CD4-positive, CD25-positive, alpha-beta regulatory T cell (primary cell): ENCODE data around the gene REPIN1. TPM values are rescaled to one million over a fixed set of nuclear protein-coding genes. Genes with fewer than 3 reads are reported as not detected.

ENCODE experiments used
- ATAC-seq, 2 donors: fragments of 150-1000 bp; cut with Tn5 transposase; one replicate each; pipeline ENCODE4 v1.10.0; 2021; ENCODE audit warnings: low read depth in 2 of 2, moderate number of reproducible peaks in 2 of 2, moderate library complexity in 1 of 2
- DNase-seq, 3 donors: peaks; one replicate each; pipeline versions ENCODE4 v3.0.0 to v3.0.0-alpha.2; 2012 to 2022; ENCODE audit warnings: mixed read lengths in 1 of 3
- H3K27ac ChIP-seq: one replicate; pipeline ENCODE4 v1.7.0; 2013; ENCODE audit warnings: mild to moderate bottlenecking, low read length; ENCODE audit not compliant: insufficient read depth, poor library complexity, severe bottlenecking
- H3K27me3 ChIP-seq: one replicate; pipeline ENCODE4 v1.7.0; 2013; ENCODE audit warnings: low read length; ENCODE audit not compliant: control insufficient read depth, insufficient read depth
- H3K36me3 ChIP-seq: one replicate; pipeline ENCODE4 v1.7.0; 2013; ENCODE audit warnings: mild to moderate bottlenecking, low read length, moderate library complexity; ENCODE audit not compliant: control insufficient read depth, insufficient read depth
- H3K4me1 ChIP-seq: 2 replicates; pipeline ENCODE4 v1.7.0; 2013; ENCODE audit warnings: mild to moderate bottlenecking, low read length; ENCODE audit not compliant: insufficient read depth, control insufficient read depth, poor library complexity, severe bottlenecking
- H3K4me3 ChIP-seq: one replicate; pipeline ENCODE4 v1.7.0; 2013; ENCODE audit warnings: low read depth, mild to moderate bottlenecking, low read length, moderate library complexity
- H3K9me3 ChIP-seq, 2 experiments: 1 replicate in 1 of 2; 2 replicates in 1 of 2; pipeline ENCODE4 v1.7.0; 2013; ENCODE audit warnings: low read length in 2 of 2, mild to moderate bottlenecking in 1 of 2, moderate library complexity in 1 of 2; ENCODE audit not compliant: control insufficient read depth in 2 of 2
- H3K27ac Mint-ChIP-seq, 3 donors: one replicate each; pipeline ENCODE4 v1.8.0; 2020 to 2022; ENCODE audit warnings: mild to moderate bottlenecking in 3 of 3, mixed read lengths in 3 of 3, moderate library complexity in 2 of 3
- H3K27me3 Mint-ChIP-seq: one replicate; pipeline ENCODE4 v1.8.0; 2022; ENCODE audit warnings: mild to moderate bottlenecking, mixed read lengths
- H3K36me3 Mint-ChIP-seq: one replicate; pipeline ENCODE4 v1.8.0; 2020; ENCODE audit warnings: mixed read lengths
- H3K4me1 Mint-ChIP-seq, 4 donors: one replicate each; pipeline ENCODE4 v1.8.0; 2020 to 2022; ENCODE audit warnings: mixed read lengths in 4 of 4, mild to moderate bottlenecking in 1 of 4
- H3K4me3 Mint-ChIP-seq, 4 donors: one replicate each; pipeline ENCODE4 v1.8.0; 2020 to 2022; ENCODE audit warnings: mild to moderate bottlenecking in 4 of 4, mixed read lengths in 4 of 4, moderate library complexity in 3 of 4
- H3K9me3 Mint-ChIP-seq, 7 donors: one replicate each; pipeline ENCODE4 v1.8.0; 2020 to 2022; ENCODE audit warnings: mixed read lengths in 7 of 7, mild to moderate bottlenecking in 3 of 7, moderate library complexity in 2 of 7
- polyA plus RNA-seq, 4 donors: library from polyadenylated mRNA; unstranded; fragments of 300-500 nt; fragmentation: Illumina TruSeq; gene quantifications; one replicate each; pipeline ENCODE4 v1.2.3, GENCODE V29; 2021
- total RNA-seq: library from RNA; stranded (reverse); gene quantifications from one replicate; pipeline ENCODE4 v1.2.3, GENCODE V29; 2022

The REPIN1 gene
- total and polyA plus RNA-seq, 5 donors from 2014 or later, result 22.5 to 40.3 (median 29.7) TPM

DNA sequence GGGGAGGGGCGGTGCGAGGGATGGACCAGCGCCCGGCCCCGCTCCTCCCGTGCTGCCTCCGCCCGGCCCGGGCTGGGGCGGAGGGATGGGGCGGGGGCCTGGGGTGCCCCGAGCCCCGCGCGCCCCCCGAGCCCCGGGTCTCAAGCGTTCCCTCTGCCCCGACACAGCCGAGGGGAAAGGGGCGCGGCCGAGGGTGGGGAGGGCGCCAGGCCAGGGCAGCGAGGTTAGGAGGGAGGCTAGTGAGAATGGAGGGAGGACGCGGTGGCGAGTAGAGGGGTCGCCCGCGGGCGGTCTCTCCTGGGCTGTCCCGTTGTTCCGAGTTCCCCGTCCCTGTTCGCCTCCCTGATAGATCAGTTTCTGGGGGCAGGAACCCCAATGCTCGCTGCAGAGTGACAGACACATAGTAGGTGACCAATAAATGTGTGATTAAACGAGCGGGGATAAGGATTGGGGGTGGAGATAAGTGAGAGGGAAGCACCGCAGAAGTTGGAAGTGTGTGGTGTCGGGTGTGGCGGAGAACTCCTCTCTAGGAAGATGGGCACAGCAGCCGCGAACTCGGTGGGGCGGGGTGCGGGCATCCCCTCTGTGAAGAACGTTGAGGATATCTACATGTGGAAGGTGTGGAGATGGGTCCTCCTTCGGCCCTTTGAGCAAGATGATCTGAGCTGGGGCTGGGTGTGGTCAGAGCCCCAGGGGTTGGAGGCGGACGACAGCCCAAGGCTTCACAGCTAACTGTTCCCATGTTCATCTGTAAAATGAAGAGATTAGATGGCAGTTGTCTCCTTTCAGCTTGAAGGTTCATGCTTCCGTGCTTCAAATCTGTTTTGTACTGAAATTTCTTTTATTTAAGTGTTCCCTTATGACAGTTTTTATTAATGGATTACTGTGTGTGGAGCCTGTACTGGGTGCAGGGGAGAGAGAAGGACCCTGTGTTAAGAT lies 11.1 kb downstream of the REPIN1 start:
- Histone ChIP-seq H3K4me3 (peak overlapping the region; percentile 78), H3K36me3 (no peaks in the 10 kb centered on the region), H3K9me3 (no peaks in the 10 kb centered on the region), H3K27me3 (no peaks in the 10 kb centered on the region), H3K4me1 (peaks cover 30% of the 10 kb centered on the region), H3K27ac (peak overlapping the region; percentile 60)
- Mint-ChIP-seq H3K27me3 (no peaks in the 10 kb centered on the region), H3K4me3 (peak overlapping the region; percentile 90 to 95 (median 92)), H3K36me3 (no peaks in the 10 kb centered on the region), H3K27ac (peak overlapping the region; percentile 16 to 86 (median 79)), H3K9me3 (no peaks in the 10 kb centered on the region), H3K4me1 (peaks cover 13 to 59% (median 45%) of the 10 kb centered on the region in 4 donors)
- DNase-seq, result no peak
- ATAC-seq, result peak in 1 of 2 donors; percentile 26

DNA sequence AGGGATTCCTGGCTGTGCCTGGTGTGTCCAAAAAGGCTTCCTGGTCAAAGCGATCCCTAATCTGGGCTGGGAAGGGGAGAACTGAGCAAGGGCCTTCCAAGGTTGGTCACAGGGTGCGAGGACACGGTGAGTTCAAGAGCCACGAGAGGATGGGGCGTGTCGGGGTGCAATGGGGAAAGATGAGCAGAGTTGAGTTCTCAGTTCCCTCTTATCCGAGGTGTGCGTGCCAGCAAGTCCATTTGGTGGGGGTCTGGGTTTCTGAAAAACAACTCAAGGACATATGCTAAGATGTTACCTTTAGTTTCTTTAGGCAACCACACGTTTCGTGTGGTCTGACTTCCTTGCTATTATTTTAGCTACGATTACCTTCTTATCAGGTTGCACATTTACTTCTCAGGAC lies 11.8 kb downstream of the REPIN1 start:
- H3K36me3 Mint-ChIP-seq, result no peaks in the 10 kb centered on the region
- H3K27ac Mint-ChIP-seq, result peak overlapping the region; percentile 16 to 86 (median 79)
- no peaks in the 10 kb centered on the region for H3K9me3 Mint-ChIP-seq
- DNase-seq (no peak), ATAC-seq (no peak)
- peaks cover 13 to 55% (median 42%) of the 10 kb centered on the region in 4 donors for H3K4me1 Mint-ChIP-seq
- H3K4me1 ChIP-seq, result peaks cover 30% of the 10 kb centered on the region
- H3K4me3 Mint-ChIP-seq, result peak overlapping the region; percentile 56 to 93 (median 90)
- no peaks in the 10 kb centered on the region for H3K9me3 ChIP-seq
- H3K4me3 ChIP-seq, result peak overlapping the region; percentile 78
- H3K27ac ChIP-seq, result no peak overlapping the region
- H3K27me3 Mint-ChIP-seq, result no peaks in the 10 kb centered on the region
- no peaks in the 10 kb centered on the region for H3K36me3 ChIP-seq
- no peaks in the 10 kb centered on the region for H3K27me3 ChIP-seq

DNA sequence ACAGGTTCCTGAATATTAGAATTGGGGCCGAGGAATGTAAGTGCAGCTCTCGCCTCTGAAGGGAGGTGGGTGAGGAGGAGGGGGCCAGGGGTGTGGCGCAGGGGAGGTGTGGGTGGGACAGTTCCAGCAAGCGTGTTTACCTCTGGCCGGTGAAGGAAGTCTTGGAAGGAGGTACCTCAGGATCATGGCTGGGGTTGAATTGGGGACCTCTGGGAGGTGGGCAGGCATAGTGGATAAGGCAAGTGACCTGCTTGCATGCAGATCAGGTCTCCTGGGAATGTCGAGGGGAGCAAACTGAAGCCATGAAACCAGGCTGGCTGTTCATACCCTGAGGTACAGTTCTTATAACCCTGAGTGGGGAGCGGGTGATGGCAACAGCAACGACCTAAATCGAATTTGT lies 12.5 kb downstream of the REPIN1 start:
- Mint-ChIP-seq H3K4me3 (peak overlapping the region in 2 of 4 donors; percentile 52 to 91), H3K27me3 (no peaks in the 10 kb centered on the region), H3K9me3 (no peaks in the 10 kb centered on the region), H3K27ac (no peak overlapping the region), H3K36me3 (no peaks in the 10 kb centered on the region), H3K4me1 (peaks cover 9 to 50% (median 37%) of the 10 kb centered on the region in 4 donors)
- Histone ChIP-seq H3K27me3 (no peaks in the 10 kb centered on the region), H3K9me3 (no peaks in the 10 kb centered on the region), H3K27ac (no peak overlapping the region), H3K36me3 (no peaks in the 10 kb centered on the region), H3K4me1 (peaks cover 30% of the 10 kb centered on the region), H3K4me3 (no peak overlapping the region)
- DNase-seq (no peak), ATAC-seq (no peak)

DNA sequence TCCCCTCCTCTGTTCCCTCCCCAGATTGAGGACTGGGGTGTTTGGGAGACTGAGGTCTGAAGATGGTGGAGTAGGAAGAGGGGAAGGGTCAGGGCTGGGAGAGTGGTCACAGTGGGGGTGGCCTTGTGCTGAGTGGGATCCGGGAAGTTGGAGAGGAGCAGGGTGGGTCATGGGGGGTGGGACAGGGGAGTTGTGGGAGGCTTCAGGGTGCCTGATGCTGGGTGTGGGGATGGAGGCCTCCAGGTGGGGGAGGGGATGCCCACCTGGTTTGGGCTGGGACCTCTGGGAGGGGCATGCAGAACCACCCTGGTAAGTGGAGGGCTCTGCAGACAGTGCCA lies 13.1 kb downstream of the REPIN1 start:
- H3K36me3 ChIP-seq, result no peaks in the 10 kb centered on the region
- Mint-ChIP-seq H3K27ac (no peak overlapping the region), H3K27me3 (no peaks in the 10 kb centered on the region), H3K36me3 (no peaks in the 10 kb centered on the region), H3K4me1 (peaks cover 6 to 44% (median 32%) of the 10 kb centered on the region in 4 donors), H3K4me3 (peak overlapping the region in 1 of 4 donors; percentile 68), H3K9me3 (no peaks in the 10 kb centered on the region)
- no peak overlapping the region for H3K4me3 ChIP-seq
- peaks cover 30% of the 10 kb centered on the region for H3K4me1 ChIP-seq
- DNase-seq (no peak), ATAC-seq (no peak)
- H3K27ac ChIP-seq, result no peak overlapping the region
- no peaks in the 10 kb centered on the region for H3K27me3 ChIP-seq
- H3K9me3 ChIP-seq, result no peaks in the 10 kb centered on the region

DNA sequence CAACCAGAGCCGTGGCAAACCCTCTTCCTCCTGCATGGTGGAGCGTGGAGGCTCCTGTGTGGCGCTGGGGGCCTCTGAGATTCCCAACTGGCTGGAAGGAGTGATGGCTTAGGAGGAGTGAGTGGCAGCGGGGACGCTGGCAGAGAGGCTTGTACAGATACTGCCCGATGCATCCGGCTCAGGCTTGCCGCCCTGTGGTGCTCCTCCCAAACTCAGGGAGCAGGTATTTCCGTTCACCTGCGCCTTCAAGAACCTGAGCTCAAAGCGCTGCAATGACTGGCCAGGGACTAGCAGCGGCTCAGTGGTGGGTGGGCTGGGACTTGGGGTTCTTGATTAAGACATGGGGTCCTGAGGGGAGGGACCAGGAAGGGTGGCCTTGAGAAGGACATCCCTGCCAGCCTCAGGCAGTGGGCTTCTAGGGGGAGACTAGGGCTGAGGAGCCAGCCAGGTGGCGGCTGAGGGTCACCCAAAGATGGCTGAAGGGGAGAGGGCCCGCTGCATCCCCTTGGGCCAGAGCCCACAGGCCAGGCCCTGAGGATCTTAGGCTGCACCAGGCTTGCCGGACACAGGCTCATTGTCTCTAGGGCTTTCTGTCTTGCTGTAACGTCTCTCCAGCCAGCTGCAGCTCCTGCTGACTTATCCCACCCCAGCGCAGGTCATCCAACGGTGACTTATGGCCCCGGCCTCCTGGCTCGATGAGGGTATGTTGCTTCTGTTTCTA lies 13.7 kb downstream of the REPIN1 start:
- no peak for DNase-seq
- no peaks in the 10 kb centered on the region for H3K27me3 ChIP-seq
- peaks cover 6 to 43% (median 31%) of the 10 kb centered on the region in 4 donors for H3K4me1 Mint-ChIP-seq
- H3K27ac ChIP-seq, result no peak overlapping the region
- H3K9me3 Mint-ChIP-seq, result no peaks in the 10 kb centered on the region
- H3K4me3 ChIP-seq, result no peak overlapping the region
- H3K27me3 Mint-ChIP-seq, result no peaks in the 10 kb centered on the region
- H3K27ac Mint-ChIP-seq, result peak overlapping the region in 1 of 3 donors; percentile 54
- no peaks in the 10 kb centered on the region for H3K9me3 ChIP-seq
- no peaks in the 10 kb centered on the region for H3K36me3 Mint-ChIP-seq
- peak overlapping the region in 3 of 4 donors; percentile 31 to 78 (median 68) for H3K4me3 Mint-ChIP-seq
- peaks cover 30% of the 10 kb centered on the region for H3K4me1 ChIP-seq
- H3K36me3 ChIP-seq, result no peaks in the 10 kb centered on the region
- ATAC-seq, result no peak

DNA sequence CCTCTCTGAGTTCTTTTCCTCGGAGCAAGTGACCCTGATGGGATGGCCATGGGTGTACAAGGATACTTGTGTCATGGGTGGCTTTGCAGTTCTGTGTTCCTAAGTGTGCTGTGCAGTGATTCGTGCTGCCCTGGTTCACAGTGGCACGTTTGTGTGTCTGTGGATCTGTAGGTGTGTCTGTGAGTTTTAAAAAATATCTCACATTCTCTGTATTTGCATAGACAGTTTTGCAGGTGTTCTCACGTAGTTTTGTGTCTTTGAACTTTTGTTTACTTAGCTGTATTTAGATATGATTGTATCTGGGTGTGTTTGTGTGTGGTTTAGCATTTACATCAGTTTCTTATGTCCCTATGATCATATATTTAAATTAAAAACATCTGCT lies 14.2 kb downstream of the REPIN1 start:
- Histone ChIP-seq H3K27ac (no peak overlapping the region), H3K9me3 (no peaks in the 10 kb centered on the region), H3K27me3 (no peaks in the 10 kb centered on the region), H3K4me3 (no peak overlapping the region), H3K4me1 (peaks cover 27% of the 10 kb centered on the region), H3K36me3 (no peaks in the 10 kb centered on the region)
- Mint-ChIP-seq H3K9me3 (no peaks in the 10 kb centered on the region), H3K36me3 (no peaks in the 10 kb centered on the region), H3K27ac (peak overlapping the region in 1 of 3 donors; percentile 54), H3K4me1 (peaks cover 6 to 38% (median 28%) of the 10 kb centered on the region in 4 donors), H3K4me3 (peak overlapping the region in 3 of 4 donors; percentile 31 to 78 (median 61)), H3K27me3 (no peaks in the 10 kb centered on the region)
- no peak for ATAC-seq
- DNase-seq, result no peak

DNA sequence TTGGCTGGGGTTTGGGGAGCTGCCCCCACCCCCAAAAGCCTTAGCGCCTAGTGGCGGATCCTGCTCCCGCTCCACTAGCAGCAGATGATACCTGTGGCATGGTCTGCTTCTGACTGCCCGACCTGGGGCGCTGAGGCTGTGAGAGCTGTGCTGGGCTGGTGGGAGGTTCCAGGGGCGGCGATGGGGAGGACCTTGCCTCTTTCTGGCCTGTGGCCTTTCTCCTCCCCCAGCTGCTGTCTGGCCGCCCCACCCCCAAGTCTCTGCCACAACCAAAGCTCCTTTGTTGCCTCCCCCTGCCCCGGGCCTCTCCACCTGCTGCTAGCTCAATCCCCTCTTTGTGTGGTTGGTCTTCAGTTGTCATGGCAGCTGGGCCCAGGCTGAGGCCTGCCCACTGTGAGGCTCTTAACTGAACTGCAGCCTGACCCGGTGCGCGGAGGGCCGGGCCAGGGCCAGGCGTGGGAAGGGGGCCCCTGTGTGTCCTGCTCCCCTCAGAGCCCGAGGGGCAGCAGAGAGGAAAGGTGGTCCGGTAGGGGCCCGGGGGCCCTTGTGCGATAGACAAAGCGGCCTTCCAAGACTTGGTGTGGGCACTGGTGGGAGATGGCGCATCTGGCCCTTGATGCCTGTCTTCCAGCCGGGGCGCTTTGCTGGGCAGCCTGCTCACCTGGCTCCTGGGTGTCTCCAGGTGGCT lies 15.2 kb downstream of the REPIN1 start:
- Histone ChIP-seq H3K4me3 (no peak overlapping the region), H3K36me3 (no peaks in the 10 kb centered on the region), H3K27me3 (no peaks in the 10 kb centered on the region), H3K9me3 (no peaks in the 10 kb centered on the region), H3K4me1 (peaks cover 19% of the 10 kb centered on the region), H3K27ac (no peak overlapping the region)
- Mint-ChIP-seq H3K27me3 (no peaks in the 10 kb centered on the region), H3K4me1 (peaks cover 6 to 31% (median 24%) of the 10 kb centered on the region in 4 donors), H3K36me3 (no peaks in the 10 kb centered on the region), H3K9me3 (no peaks in the 10 kb centered on the region), H3K27ac (peak overlapping the region in 1 of 3 donors; percentile 69), H3K4me3 (no peak overlapping the region)
- ATAC-seq (no peak), DNase-seq (no peak)
